Cardiac septum (tissue), 1 donor: Measurements from ENCODE around the gene SULT1C2. TPM values are rescaled to one million over a fixed set of nuclear protein-coding genes. Genes with fewer than 3 reads are reported as not detected.

Experiments
- DNase-seq: peaks from one replicate; pipeline ENCODE4 v3.0.0-alpha.2; 2020; ENCODE audit warnings: low spot score
- intact Hi-C: fragments of 100-400 bp; cut with DNase I; formaldehyde crosslinking; loops from one replicate; pipeline ENCODE4 v1.14.0; 2022
- total RNA-seq: library from RNA; stranded (reverse); fragmentation: NEBNext Ultra II Directional; extraction: Animal tissue kit (Norgen Biotek cat#: 25700); gene quantifications from one replicate; pipeline ENCODE4 v1.2.1, GENCODE V29; 2021
- donor health status: DM: no; HTN: no; CAD: no.

SULT1C2 gene
- total RNA-seq, 1 donor from 2014 or later, result 0.97 TPM

GRCh38 chr2:108285616-108286015 is 3.1 kb upstream of the SULT1C2 start:
- intact Hi-C loops, result no loop called here
- DNase-seq, result no peak

GRCh38 chr2:108287169-108287568 is 1.5 kb upstream of the SULT1C2 start:
- intact Hi-C loops, result no loop called here
- DNase-seq, result no peak

DNA sequence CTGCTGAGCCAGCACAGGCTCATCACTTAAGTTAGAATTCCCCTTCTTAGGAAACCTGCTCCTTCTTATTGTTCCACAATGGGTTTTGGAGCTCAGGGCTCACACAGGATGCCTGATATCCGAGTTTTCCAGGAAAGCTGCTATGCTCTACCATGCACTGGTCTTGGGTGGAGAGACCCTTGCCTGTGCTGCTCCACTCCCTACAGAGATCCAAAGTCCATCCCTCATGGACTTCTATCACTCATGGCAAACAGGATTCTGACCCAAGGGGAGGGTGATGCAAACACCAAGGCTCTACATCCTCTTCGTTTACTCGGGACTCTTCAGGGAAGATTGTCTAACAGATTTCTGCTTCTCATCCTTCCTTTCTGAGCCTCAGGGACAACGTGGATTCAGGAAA is 5.2 kb downstream of the SULT1C2 start:
- no peak for DNase-seq
- intact Hi-C loops, result no loop called here

- no peak for DNase-seq
- intact Hi-C loops, result no loop called here
Measured at GRCh38 chr2:108297436-108298141, 8.9 kb downstream of the SULT1C2 start.

DNA sequence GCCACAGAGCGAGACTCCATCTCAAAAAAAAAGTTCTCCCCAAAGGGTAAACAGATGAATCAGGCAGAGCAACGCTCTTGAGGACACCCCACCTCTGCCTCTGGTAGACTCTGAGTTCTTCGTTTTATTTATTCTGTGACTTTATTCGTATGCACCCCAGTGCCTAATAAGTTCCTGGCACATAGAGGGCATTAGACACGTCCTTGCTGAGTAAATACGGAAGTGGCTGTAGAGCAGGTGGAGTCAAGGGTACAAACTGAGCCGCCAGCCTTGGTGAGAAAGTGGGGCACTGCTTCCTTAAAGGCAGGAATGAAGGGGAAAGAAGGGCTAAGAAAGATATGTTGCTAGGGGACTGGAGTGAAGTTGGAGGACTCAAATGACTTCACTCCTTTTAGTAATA is 12.9 kb downstream of the SULT1C2 start:
- intact Hi-C loops, result no loop called here
- DNase-seq, result no peak

DNA sequence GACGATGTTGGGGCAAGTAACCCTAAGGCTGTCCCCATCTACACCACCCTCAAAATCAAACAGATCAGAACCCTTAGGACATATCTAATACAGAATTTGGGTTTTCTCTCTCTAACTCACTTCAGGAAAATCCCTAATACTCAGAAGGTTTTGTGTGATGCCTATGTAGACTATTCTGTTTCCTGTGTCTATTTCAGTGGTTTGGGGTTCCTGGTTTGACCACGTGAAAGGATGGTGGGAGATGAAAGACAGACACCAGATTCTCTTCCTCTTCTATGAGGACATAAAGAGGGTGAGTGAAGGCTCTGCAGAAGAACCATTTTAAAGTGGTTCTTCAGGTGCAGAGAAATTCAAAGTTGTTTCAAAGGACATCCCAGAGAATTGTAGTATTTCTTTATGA is 16.3 kb downstream of the SULT1C2 start:
- intact Hi-C loops, result no loop called here
- no peak for DNase-seq

- intact Hi-C loops, result no loop called here
Measured at GRCh38 chr2:108305901-108306300, 17.2 kb downstream of the SULT1C2 start.

DNA sequence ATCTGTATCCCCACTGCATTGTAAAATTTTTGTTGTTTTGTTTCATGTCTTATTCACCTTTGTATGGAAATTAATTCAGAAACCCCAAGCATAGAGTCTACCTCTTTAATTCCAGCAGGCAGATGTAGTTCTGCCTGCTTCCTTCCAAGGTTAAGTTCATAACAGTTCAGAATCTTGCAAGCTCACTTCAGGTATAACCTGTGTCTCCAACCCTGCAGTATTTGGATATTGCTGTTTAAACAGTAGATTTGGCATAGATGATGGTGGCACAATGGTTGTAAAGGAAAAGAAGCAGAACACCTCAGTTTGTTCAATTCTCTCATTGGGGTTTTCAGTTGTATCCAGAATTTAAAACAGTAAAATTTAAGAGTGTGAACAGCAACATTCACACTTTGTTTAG is 21.2 kb downstream of the SULT1C2 start:
- DNase-seq, result no peak
- intact Hi-C loops, result no loop called here

More at GRCh38 chr2:108305901-108306300, 17.2 kb downstream of the SULT1C2 start:
- DNase-seq, result no peak

- intact Hi-C loops, result no loop called here
- no peak for DNase-seq
Measured at GRCh38 chr2:108314586-108315296, 26.0 kb downstream of the SULT1C2 start.

- intact Hi-C loops, result no loop called here
- no peak for DNase-seq
Measured at GRCh38 chr2:108315444-108315934, 26.8 kb downstream of the SULT1C2 start.

DNA sequence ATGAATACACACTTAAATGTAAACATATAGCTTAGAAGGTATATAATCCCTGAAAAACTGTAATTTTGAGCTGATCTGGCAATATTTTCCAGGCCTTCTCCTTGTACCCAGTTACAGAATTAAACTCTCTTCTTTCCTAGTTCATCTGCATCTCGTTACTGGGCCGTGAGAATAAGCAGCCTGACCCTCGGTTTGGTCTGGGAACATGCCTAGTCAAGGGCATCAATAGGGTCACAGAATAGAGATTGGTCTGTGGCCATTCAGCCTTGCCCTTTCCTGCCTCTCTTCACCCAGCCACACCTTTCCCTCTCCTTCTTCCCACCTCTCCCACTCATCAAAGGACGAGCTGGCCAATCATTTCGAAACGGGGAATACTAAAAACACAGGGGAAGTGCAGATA is 27.3 kb downstream of the SULT1C2 start:
- DNase-seq, result no peak
- intact Hi-C loops, result no loop called here

- intact Hi-C loops, result no loop called here
- no peak for DNase-seq
Measured at GRCh38 chr2:108316461-108317258, 28.0 kb downstream of the SULT1C2 start.

- intact Hi-C loops, result no loop called here
- DNase-seq, result no peak
Measured at GRCh38 chr2:108320326-108320922, 31.7 kb downstream of the SULT1C2 start.

GRCh38 chr2:108323619-108324018 is 34.9 kb downstream of the SULT1C2 start:
- intact Hi-C loops, result no loop called here
- no peak for DNase-seq

DNA sequence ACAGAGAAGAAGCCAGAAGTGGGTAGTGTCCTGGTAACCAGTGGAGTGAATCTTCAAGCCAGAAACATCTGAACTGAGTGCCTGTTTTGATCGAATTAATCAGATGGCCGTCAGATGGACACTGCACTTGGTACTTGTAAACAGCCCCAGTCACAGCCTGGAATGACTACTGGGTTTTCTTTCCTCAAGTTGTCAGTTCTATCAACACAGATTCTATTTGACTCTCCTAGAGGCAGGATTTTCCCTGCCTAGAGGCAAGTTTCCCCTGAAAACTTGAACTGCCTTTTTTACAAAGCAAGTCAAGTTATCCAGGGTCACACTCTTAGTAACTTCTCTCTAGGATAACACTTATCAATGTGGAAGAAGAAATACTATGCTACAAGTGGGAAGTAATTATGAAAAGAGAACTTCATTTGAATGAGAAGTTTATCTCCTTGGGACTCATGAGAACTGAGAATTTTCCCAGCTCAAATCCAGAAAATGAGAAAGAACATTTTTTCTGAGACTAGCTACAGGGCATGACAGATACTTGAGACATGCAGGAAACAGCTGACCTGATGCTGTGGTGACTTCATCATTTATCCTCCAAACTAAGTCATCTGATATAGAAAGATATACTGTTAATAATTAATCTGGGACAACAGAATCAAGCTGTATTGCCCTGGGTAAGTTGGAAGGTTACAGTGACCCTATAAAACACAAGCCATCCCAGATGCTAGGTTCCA is 36.0 kb downstream of the SULT1C2 start:
- intact Hi-C loops, result no loop called here
- no peak for DNase-seq

DNA sequence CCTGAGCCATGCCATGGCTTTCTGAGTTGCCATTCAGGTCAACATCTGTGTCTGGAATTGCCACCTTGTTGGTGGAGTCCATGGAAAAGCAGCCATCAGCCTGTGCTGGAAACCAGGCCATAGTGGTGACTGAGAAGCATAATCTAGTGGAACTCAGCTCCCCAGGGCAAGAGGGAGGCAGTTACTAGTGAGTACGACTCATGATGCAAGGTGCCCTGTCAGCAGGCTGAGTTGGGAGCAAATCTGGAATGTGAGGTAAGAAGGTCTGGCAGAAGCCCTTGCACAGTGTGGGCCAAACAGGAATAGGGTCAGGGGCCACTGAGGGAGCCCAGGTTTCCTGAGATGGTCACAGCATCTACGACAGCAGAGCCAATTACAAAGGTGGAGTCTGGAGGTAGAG is 37.1 kb downstream of the SULT1C2 start:
- intact Hi-C loops, result no loop called here
- no peak for DNase-seq

DNA sequence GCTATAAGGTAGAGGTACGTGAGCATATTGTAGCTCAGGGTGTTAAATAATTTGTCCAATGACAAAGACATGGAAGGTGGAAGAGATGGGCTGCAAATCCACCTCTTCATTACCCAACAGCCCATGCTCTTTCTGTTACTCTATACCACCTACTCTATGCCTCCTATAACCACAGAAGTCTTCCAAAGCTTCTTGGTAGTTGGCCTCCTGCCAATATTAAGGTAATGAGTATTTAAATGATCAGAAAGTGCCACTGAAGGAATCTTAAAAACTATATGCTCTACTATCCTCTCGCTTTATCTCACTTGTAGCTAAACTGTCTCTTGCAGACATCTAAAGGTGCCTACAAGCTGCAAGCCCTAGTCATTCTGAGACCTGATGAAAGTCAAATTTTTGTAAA is 41.1 kb downstream of the SULT1C2 start:
- no peak for DNase-seq
- intact Hi-C loops, result no loop called here

DNA sequence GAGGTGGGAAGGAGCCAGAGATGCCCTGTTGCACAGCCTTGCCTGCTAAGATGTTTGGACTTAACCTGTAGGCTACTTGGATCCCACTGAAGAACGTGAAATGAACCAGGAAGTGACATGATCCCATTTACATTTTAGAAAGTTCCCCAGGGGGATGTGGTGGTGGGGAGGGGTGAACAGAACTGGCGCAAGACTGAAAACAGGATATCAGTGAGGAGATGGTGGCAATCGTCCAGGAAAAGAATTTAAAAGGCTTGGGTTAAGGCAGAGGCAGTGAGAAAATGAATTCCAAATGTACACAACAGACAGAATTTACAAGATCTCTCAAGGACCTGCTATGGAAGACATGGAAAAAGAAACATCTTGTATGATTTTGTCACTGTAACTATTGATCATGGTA is 42.3 kb downstream of the SULT1C2 start:
- intact Hi-C loops, result no loop called here

GRCh38 chr2:108345951-108346350 is 57.3 kb downstream of the SULT1C2 start:
- intact Hi-C loops, result no loop called here
- no peak for DNase-seq

More for the DNA sequence above, 42.3 kb downstream of the SULT1C2 start:
- no peak for DNase-seq
